Left lung (tissue), 10 donors: ENCODE results near the gene RGS21. TPM values are rescaled to one million over a fixed set of nuclear protein-coding genes. Genes with fewer than 3 reads are reported as not detected.

Experiments
- ATAC-seq: fragments of 200-7000 bp; cut with Tn5 transposase; one replicate; pipeline ENCODE4 v1.9.1; 2020; ENCODE audit warnings: moderate library complexity
- DNase-seq, 4 donors: peaks; one replicate each; pipeline ENCODE4 v3.0.0-alpha.2; 2013 to 2020
- H3K27ac ChIP-seq, 2 donors: fragments of 200-600 bp; sonication (generic) in 1 of 2; one replicate each; pipeline versions ENCODE4 v1.5.0 to v1.8.0; 2020 to 2021
- H3K27me3 ChIP-seq, 2 donors: fragments of 200-600 bp; sonication (generic) in 1 of 2; one replicate each; pipeline versions ENCODE4 v1.5.0 to v1.8.0; 2020 to 2021
- H3K36me3 ChIP-seq, 2 donors: fragments of 200-600 bp; sonication (generic) in 1 of 2; one replicate each; pipeline versions ENCODE4 v1.5.0 to v1.8.0; 2020 to 2021
- H3K4me1 ChIP-seq, 2 donors: fragments of 200-600 bp; one replicate each; pipeline ENCODE4 v1.8.0; 2021
- H3K4me3 ChIP-seq, 2 donors: fragments of 200-600 bp; sonication (generic) in 1 of 2; one replicate each; pipeline versions ENCODE4 v1.5.0 to v1.8.0; 2020 to 2021; ENCODE audit warnings: mild to moderate bottlenecking in 1 of 2
- H3K9me3 ChIP-seq, 2 donors: fragments of 200-600 bp; sonication (generic) in 1 of 2; one replicate each; pipeline versions ENCODE4 v1.5.0 to v1.8.0; 2020 to 2021
- CTCF ChIP-seq, 2 donors: fragments of 200-600 bp; sonication (generic) in 1 of 2; IDR thresholded peaks; one replicate each; pipeline versions ENCODE4 v1.5.0 to v1.8.0; 2021; ENCODE audit warnings: antibody characterized with exemption in 2 of 2
- intact Hi-C, 2 donors: fragments of 100-400 bp; cut with DNase I; formaldehyde crosslinking; loops; one replicate each; pipeline versions ENCODE4 v1.11.2 to v1.14.2; 2022
- polyA plus RNA-seq, 6 donors: library from polyadenylated mRNA; unstranded; fragments of 120-200 nt; gene quantifications; one replicate each; pipeline ENCODE4 v1.2.1, GENCODE V29; 2013; ENCODE audit not compliant: insufficient read length in 6 of 6
- total RNA-seq, 2 donors: library from RNA; stranded (reverse); fragmentation: NEBNext Ultra II Directional; extraction: Animal tissue kit (Norgen Biotek cat#: 25700); gene quantifications; one replicate each; pipeline ENCODE4 v1.2.1, GENCODE V29; 2021
- donor health status: DM: no; HTN: yes; CAD: no.
- donor health status: DM: no; HTN: no; CAD: no.

RGS21 gene
- total and polyA plus RNA-seq, 8 donors: 0.08 TPM; not detected in 7

GRCh38 chr1:192382758-192383157, 66.0 kb downstream of the RGS21 start:
- Histone ChIP-seq H3K27ac (no peak overlapping the region), H3K4me1 (no peaks in the 10 kb centered on the region), H3K4me3 (no peak overlapping the region), H3K9me3 (peaks cover 0 to 8% of the 10 kb centered on the region in 2 donors), H3K36me3 (no peaks in the 10 kb centered on the region), H3K27me3 (no peaks in the 10 kb centered on the region)
- DNase-seq (no peak), ATAC-seq (no peak)
- TF ChIP-seq CTCF (IDR thresholded peaks at IDR 0.05): no peak
- intact Hi-C loops: no loop called here

- intact Hi-C loops: no loop called here
- ATAC-seq: no peak
Measured at GRCh38 chr1:192386051-192386650, 69.4 kb downstream of the RGS21 start.

GRCh38 chr1:192395211-192395610, 78.4 kb downstream of the RGS21 start:
- no peaks in the 10 kb centered on the region for H3K9me3 ChIP-seq
- no peak for ATAC-seq
- H3K4me3 ChIP-seq: no peak overlapping the region
- H3K36me3 ChIP-seq: no peaks in the 10 kb centered on the region
- H3K4me1 ChIP-seq: no peaks in the 10 kb centered on the region
- intact Hi-C loops: no loop called here
- H3K27me3 ChIP-seq: no peaks in the 10 kb centered on the region
- H3K27ac ChIP-seq: no peak overlapping the region
- DNase-seq: no peak
- TF ChIP-seq CTCF (IDR thresholded peaks at IDR 0.05): no peak

More at GRCh38 chr1:192386051-192386650, 69.4 kb downstream of the RGS21 start:
- Histone ChIP-seq H3K4me1 (no peaks in the 10 kb centered on the region), H3K27me3 (no peaks in the 10 kb centered on the region), H3K9me3 (peaks cover 0 to 8% of the 10 kb centered on the region in 2 donors), H3K27ac (no peak overlapping the region), H3K4me3 (no peak overlapping the region), H3K36me3 (no peaks in the 10 kb centered on the region)
- no peak for TF ChIP-seq CTCF (IDR thresholded peaks at IDR 0.05)
- no peak for DNase-seq

- no peaks in the 10 kb centered on the region for H3K9me3 ChIP-seq
- no peak for DNase-seq
- no peak overlapping the region for H3K27ac ChIP-seq
- H3K36me3 ChIP-seq: no peaks in the 10 kb centered on the region
- H3K4me1 ChIP-seq: no peaks in the 10 kb centered on the region
- no peaks in the 10 kb centered on the region for H3K27me3 ChIP-seq
- ATAC-seq: no peak
- TF ChIP-seq CTCF (IDR thresholded peaks at IDR 0.05): no peak
- intact Hi-C loops: no loop called here
- H3K4me3 ChIP-seq: no peak overlapping the region
Measured at GRCh38 chr1:192395895-192396294, 79.1 kb downstream of the RGS21 start.

- ATAC-seq: no peak
- no peak for TF ChIP-seq CTCF (IDR thresholded peaks at IDR 0.05)
Measured at GRCh38 chr1:192399161-192399560, 82.4 kb downstream of the RGS21 start.

More at GRCh38 chr1:192399161-192399560, 82.4 kb downstream of the RGS21 start:
- Histone ChIP-seq H3K9me3 (no peaks in the 10 kb centered on the region), H3K36me3 (no peaks in the 10 kb centered on the region), H3K4me3 (no peak overlapping the region), H3K27me3 (no peaks in the 10 kb centered on the region), H3K27ac (no peak overlapping the region), H3K4me1 (no peaks in the 10 kb centered on the region)
- intact Hi-C loops: no loop called here
- peak in 1 of 4 donors; percentile 2 for DNase-seq
